ENCODE results near the gene UTY.

Gene UTY

DNA sequence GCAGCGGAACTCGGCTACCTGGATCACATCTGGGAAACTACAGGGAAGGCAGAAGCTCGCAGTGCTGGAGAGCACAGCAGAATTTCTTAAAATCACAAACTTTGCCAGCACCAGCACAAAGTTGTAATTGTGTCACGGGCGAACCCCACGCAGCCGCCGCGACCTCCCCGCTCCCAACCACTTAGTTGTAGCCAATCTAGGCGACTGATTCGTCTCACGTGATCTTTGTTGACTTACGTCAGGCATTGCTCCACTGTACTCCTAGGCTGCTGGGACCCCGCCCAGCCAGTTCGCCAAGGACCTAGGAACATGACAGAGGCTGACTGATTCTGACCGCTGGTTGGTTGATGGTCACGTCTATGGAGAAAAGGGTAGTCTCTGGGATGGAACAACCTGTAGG is at the start of gene UTY:
Gene UTY (minus strand): TSS at position 206 of the 400 bp plus-strand sequence. CDS start 368 bp downstream, outside the sequence.
- Mint-ChIP-seq H3K4me3 (no peak within 1 kb of the TSS), H3K36me3 (ENCODE audit: low read depth) (no peaks in the 10 kb centered on the region), H3K4me1 (ENCODE audit: low read depth) (no peaks in the 10 kb centered on the region), H3K27ac (no peak within 1 kb of the TSS), H3K27me3 (no peaks in the 10 kb centered on the region), H3K9me3 (no peaks in the 10 kb centered on the region)
- no peak for DNase-seq

DNA sequence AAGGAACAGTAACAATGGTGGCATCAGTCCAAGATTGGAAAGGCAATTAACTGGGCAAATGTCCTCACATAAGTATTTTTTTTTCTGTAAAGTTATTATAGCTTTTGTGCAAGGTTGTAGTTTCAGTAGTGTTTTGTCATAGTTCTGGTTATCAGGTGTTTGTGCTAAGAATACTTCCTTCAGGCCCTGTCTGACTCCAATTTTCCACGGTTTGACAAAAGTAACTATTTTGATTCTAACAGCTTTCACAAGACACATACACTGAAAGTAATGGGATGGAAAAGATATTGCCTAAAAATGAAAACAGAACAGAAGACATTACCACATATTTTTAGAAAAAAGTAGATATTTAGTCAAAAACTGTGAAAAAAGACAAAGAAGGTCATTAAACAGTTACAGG is 40.6 kb upstream of the UTY start:
- DNase-seq, result no peak
- no peak overlapping the region for H3K27ac Mint-ChIP-seq
- H3K27me3 Mint-ChIP-seq, result no peaks in the 10 kb centered on the region
- H3K4me1 Mint-ChIP-seq (ENCODE audit: low read depth), result no peaks in the 10 kb centered on the region
- no peak overlapping the region for H3K4me3 Mint-ChIP-seq
- no peaks in the 10 kb centered on the region for H3K9me3 Mint-ChIP-seq
- no peaks in the 10 kb centered on the region for H3K36me3 Mint-ChIP-seq (ENCODE audit: low read depth)

DNA sequence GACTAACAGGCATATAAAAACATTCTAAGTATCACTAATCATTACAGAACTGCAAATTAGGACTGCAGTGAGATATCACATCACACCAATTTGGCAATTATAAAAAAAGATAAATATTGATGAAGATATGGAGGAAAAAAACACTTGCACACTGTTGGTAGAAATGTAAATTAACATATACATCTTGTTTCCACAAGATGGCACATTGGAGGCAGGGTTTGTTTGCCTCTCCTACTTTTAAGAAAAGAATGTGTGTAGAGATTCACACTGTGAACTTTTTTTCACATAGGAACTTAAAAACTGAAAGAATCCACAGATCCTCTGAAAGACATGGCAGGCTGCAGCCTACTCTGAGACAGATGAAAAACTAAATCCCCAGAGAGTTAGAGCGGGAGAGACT is 21.4 kb upstream of the UTY start:
- Mint-ChIP-seq H3K36me3 (ENCODE audit: low read depth) (no peaks in the 10 kb centered on the region), H3K9me3 (no peaks in the 10 kb centered on the region), H3K4me1 (ENCODE audit: low read depth) (no peaks in the 10 kb centered on the region), H3K4me3 (no peak overlapping the region), H3K27ac (no peak overlapping the region), H3K27me3 (no peaks in the 10 kb centered on the region)
- DNase-seq, result no peak

DNA sequence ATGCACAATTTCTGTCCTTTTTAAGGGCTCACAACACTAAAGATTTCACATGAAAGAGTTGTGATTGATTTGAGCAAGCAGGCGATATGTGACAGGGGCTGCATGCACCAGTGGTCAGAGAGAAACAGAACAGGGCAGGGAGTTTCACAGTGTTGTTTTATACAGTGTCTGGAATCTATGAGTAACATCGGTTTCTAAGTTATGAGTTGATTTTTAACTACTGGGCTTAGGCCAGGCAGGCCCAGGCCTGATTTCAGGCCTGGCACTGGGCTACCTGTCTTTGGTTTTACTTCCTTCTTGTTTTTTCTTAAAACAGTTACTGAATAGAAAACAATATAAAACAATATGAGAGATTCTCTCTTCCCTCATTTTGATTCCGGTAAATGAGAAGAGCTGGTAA is 13.9 kb upstream of the UTY start:
- no peak for DNase-seq
- H3K36me3 Mint-ChIP-seq (ENCODE audit: low read depth), result no peaks in the 10 kb centered on the region
- H3K27me3 Mint-ChIP-seq, result no peaks in the 10 kb centered on the region
- H3K27ac Mint-ChIP-seq, result no peak overlapping the region
- H3K4me1 Mint-ChIP-seq (ENCODE audit: low read depth), result no peaks in the 10 kb centered on the region
- H3K4me3 Mint-ChIP-seq, result no peak overlapping the region
- no peaks in the 10 kb centered on the region for H3K9me3 Mint-ChIP-seq

DNA sequence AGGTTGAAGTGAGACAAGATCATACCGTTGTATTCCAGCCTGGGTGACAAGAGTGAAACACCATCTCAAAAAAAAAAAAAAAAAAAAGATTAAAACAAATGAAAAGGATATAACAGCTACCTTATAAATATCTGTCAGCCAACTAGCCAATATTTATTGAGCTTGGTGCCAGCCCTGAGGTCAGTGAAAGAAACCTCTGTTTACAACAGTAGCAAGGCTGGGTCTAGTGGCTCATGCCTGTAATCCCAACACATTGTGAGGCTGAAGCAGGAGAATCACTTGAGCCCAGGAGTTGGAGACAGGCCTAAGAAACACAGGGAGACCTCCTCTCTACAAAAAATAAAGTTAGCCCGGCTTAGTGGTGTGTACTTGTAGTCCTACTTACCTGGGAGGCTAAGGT is 12.6 kb upstream of the UTY start:
- H3K27me3 Mint-ChIP-seq, result no peaks in the 10 kb centered on the region
- no peaks in the 10 kb centered on the region for H3K36me3 Mint-ChIP-seq (ENCODE audit: low read depth)
- no peak overlapping the region for H3K4me3 Mint-ChIP-seq
- no peaks in the 10 kb centered on the region for H3K4me1 Mint-ChIP-seq (ENCODE audit: low read depth)
- H3K9me3 Mint-ChIP-seq, result no peaks in the 10 kb centered on the region
- no peak for DNase-seq
- no peak overlapping the region for H3K27ac Mint-ChIP-seq

DNA sequence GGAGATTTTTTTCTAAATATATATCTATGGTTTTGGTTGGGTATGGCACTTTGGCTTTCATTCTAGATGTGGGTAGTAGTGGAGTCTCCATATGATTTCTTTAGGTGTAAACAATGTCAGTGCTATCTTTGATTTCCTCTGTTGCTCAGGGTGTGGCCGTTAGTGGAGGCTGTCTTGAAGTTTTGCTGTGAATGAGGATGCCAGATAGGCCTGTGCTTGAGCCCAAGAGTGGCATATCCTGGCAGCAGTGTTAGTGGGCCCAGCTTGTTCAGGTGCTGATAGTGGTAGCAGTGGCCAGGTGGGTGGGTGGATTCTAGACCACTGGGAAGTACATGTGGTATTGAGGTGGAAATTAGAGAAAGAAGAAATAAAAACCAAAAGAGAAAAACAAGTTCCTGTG is 8.9 kb upstream of the UTY start:
- H3K4me3 Mint-ChIP-seq, result no peak overlapping the region
- no peak overlapping the region for H3K27ac Mint-ChIP-seq

DNA sequence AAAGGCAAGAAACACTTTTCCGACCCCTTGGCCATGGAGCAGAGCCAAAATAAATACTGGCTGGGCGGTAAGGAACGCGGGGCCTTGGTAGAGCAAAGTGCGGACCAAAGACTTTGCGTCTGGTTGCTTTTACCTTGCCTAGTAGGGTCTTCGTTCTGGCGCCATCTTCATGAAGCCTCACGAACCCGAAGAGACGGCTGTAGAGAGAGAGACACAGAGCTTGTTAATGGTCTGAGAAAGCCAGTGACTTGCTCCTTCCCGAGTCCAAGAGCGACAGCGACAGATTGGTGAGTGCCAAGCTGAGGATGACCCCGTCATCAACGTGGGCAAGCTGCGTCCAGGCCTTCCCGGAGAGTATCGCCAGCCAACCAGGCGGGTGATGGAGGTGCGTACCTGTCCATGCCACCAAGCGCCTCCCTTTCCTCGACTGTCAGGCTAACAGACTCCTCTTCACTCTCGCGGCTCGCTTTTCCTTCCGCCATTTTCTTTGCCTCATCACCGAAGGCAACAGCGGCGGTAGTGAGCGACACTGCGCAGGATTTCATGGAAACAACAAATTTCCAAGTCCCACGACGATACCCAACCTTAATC is 617 bp downstream of the UTY start:
- Mint-ChIP-seq H3K9me3 (no peaks in the 10 kb centered on the region), H3K36me3 (ENCODE audit: low read depth) (no peaks in the 10 kb centered on the region)
- DNase-seq, result no peak

More for the DNA sequence above, 8.9 kb upstream of the UTY start:
- no peak for DNase-seq
- no peaks in the 10 kb centered on the region for H3K36me3 Mint-ChIP-seq (ENCODE audit: low read depth)
- H3K27me3 Mint-ChIP-seq, result no peaks in the 10 kb centered on the region
- no peaks in the 10 kb centered on the region for H3K9me3 Mint-ChIP-seq
- no peaks in the 10 kb centered on the region for H3K4me1 Mint-ChIP-seq (ENCODE audit: low read depth)

DNA sequence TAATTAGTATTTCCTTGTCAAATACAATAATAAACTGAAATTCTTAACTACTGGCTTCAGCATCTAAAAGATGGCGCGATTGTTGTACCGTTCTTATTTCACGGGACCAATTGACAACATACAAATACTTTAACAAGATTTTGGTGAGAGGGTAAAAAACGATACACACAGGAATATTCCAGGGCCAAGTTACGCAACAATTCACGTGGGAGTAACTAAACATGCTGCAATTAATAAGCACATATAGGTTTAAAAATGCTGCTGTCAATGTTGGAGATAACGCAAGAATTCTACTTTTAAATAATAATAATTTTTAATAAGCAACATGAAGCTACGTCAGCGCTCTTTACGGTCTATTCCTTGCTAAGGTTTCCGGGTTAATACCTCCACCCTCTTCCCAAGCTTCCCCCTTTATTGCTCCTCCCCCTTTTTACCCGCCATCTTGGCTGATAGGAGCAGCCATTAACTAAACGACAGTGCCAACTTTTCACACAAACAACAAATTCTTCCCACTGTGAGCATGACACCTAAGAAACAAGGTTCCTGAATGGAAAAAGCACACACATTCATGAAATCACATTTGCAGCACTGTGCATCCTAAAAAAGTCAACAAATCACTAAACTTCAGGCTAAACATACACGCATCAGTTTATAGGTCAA is 1.6 kb downstream of the UTY start:
- Mint-ChIP-seq H3K27ac (no peak overlapping the region), H3K9me3 (no peaks in the 10 kb centered on the region), H3K27me3 (no peaks in the 10 kb centered on the region), H3K4me1 (ENCODE audit: low read depth) (no peaks in the 10 kb centered on the region), H3K4me3 (no peak overlapping the region), H3K36me3 (ENCODE audit: low read depth) (no peaks in the 10 kb centered on the region)
- no peak for DNase-seq

More for the DNA sequence above, 617 bp downstream of the UTY start:
- Mint-ChIP-seq H3K4me3 (no peak overlapping the region), H3K4me1 (ENCODE audit: low read depth) (no peaks in the 10 kb centered on the region), H3K27me3 (no peaks in the 10 kb centered on the region), H3K27ac (no peak overlapping the region)

DNA sequence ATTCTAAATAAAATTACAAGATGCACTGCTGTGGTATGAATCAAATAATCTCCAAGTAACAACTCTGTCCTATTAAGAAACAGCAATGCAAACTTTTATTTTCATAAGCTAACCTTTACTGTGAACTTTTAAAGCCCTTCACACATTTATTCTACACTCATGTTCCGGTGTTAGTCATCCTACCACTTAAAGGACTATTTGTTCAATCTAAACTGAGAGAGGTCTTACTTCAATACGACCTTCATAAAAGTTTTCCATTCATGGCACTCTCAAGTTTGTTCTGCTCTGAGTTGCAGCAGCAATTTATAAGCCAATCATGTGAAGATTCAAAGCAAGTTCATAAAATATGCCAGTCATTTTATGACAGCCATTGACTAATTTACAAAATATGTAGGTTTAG is 4.8 kb downstream of the UTY start:
- no peak for DNase-seq
- no peaks in the 10 kb centered on the region for H3K9me3 Mint-ChIP-seq
- no peaks in the 10 kb centered on the region for H3K4me1 Mint-ChIP-seq (ENCODE audit: low read depth)
- H3K36me3 Mint-ChIP-seq (ENCODE audit: low read depth), result no peaks in the 10 kb centered on the region
- H3K27ac Mint-ChIP-seq, result no peak overlapping the region
- H3K27me3 Mint-ChIP-seq, result no peaks in the 10 kb centered on the region
- no peak overlapping the region for H3K4me3 Mint-ChIP-seq

DNA sequence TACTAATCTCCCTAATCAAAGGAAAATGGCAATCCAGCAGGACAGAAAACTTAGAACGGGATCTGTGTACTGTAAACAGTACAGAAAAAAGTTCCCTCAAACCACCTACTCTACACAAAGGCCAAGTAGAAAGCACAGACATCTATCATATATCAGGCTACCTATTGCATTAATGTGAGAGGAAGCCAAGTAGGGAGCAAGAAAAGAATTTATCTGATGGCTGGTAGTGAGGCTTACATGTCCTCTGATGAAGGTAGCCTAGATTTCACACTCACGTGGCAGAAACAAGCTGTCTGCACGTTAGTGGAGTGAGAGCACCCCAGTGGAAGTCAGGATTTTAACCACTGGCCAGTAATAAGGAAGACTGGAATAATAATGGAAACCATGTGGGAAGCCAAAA is 28.3 kb downstream of the UTY start:
- Mint-ChIP-seq H3K36me3 (ENCODE audit: low read depth) (no peaks in the 10 kb centered on the region), H3K27ac (no peak overlapping the region), H3K9me3 (no peaks in the 10 kb centered on the region), H3K27me3 (no peaks in the 10 kb centered on the region), H3K4me3 (no peak overlapping the region), H3K4me1 (ENCODE audit: low read depth) (no peaks in the 10 kb centered on the region)
- no peak for DNase-seq

DNA sequence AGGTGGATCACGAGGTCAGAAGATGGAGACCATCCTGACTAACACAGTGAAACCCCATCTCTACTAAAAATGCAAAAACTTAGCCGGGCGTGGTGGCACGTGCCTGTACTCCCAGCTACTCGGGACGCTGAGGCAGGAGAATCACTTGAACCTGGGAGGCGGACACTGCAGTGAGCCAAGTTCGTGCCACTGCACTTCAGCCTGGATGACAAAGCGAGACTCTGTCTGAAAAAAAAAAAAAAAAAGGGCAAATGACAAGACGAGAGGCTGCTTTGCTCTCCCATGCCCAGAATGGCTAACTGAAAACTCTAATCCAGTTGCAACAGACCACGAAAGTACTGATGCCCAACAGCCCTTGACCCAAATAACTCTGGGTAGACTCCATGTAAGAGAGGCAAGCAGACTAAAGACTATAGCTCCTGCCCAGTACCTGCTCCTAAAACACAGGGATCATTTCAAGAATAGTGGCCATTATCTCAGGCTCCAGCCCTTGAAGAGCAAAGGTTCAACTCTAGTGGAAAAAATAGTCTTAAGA is 29.2 kb downstream of the UTY start:
- Mint-ChIP-seq H3K4me1 (ENCODE audit: low read depth) (no peaks in the 10 kb centered on the region), H3K27ac (no peak overlapping the region), H3K9me3 (no peaks in the 10 kb centered on the region), H3K36me3 (ENCODE audit: low read depth) (no peaks in the 10 kb centered on the region), H3K27me3 (no peaks in the 10 kb centered on the region), H3K4me3 (no peak overlapping the region)
- no peak for DNase-seq

DNA sequence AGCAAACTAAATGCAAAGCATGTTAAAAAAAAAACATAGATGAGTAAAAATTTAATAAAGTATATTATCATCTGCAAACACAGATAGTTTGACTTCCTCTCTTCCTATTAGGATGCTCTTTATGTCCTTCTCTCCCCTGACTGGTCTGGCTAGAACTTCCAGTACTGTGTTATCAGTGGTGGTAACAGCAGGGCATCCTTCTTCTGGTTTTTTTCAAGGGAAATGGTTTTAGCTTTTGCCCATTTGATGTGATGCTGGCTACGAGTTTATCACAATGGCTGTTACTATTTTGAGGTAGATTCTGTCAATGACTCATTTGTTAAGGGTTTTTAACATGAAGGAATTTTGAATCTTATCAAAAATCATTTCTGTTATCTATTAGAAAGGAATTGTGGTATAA is 34.3 kb downstream of the UTY start:
- no peak for DNase-seq
- Mint-ChIP-seq H3K4me1 (ENCODE audit: low read depth) (no peaks in the 10 kb centered on the region), H3K4me3 (no peak overlapping the region), H3K9me3 (no peaks in the 10 kb centered on the region), H3K27ac (no peak overlapping the region), H3K36me3 (ENCODE audit: low read depth) (no peaks in the 10 kb centered on the region), H3K27me3 (no peaks in the 10 kb centered on the region)

DNA sequence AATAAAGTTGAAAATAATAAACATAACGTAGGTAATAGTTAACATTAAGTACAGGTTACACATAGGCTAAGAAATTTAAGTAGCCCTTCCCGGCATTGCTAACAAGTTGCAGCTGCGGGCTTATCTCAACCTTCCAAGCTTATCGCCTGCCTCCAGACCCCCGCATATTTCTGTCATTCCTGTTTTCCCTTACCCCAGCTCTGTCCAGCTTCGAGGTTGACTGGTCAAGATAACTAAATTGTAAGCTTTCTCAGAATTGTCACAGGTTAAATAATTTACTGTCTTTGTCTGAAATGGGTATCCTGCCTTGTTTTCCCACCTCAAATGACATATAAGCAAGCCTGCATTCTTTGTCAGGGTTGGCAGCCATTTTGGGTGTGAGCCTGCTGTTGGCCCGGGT is 36.7 kb downstream of the UTY start:
- Mint-ChIP-seq H3K36me3 (ENCODE audit: low read depth) (no peaks in the 10 kb centered on the region), H3K9me3 (no peaks in the 10 kb centered on the region), H3K4me1 (ENCODE audit: low read depth) (no peaks in the 10 kb centered on the region), H3K27ac (no peak overlapping the region), H3K4me3 (no peak overlapping the region), H3K27me3 (no peaks in the 10 kb centered on the region)
- no peak for DNase-seq

DNA sequence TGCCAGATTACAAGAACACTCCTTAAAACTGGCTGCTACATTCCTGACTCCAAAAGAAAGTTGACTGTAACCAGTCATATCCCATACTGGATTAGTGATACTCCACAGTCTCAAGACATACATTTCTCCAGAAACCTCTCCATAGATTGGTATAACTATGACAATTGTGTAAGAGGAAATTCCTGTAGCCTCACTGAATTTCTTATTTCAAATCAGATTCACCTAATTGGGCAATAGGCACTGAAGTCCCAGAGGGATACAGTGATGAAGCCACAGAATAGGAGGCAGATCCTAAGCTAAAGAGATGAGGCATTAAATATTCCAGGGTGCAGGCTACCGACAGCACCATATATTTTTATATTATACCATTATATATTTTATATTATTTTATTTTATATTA is 39.0 kb downstream of the UTY start:
- no peak for DNase-seq
- Mint-ChIP-seq H3K27ac (no peak overlapping the region), H3K36me3 (ENCODE audit: low read depth) (no peaks in the 10 kb centered on the region), H3K27me3 (no peaks in the 10 kb centered on the region), H3K4me1 (ENCODE audit: low read depth) (no peaks in the 10 kb centered on the region), H3K9me3 (no peaks in the 10 kb centered on the region), H3K4me3 (no peak overlapping the region)

DNA sequence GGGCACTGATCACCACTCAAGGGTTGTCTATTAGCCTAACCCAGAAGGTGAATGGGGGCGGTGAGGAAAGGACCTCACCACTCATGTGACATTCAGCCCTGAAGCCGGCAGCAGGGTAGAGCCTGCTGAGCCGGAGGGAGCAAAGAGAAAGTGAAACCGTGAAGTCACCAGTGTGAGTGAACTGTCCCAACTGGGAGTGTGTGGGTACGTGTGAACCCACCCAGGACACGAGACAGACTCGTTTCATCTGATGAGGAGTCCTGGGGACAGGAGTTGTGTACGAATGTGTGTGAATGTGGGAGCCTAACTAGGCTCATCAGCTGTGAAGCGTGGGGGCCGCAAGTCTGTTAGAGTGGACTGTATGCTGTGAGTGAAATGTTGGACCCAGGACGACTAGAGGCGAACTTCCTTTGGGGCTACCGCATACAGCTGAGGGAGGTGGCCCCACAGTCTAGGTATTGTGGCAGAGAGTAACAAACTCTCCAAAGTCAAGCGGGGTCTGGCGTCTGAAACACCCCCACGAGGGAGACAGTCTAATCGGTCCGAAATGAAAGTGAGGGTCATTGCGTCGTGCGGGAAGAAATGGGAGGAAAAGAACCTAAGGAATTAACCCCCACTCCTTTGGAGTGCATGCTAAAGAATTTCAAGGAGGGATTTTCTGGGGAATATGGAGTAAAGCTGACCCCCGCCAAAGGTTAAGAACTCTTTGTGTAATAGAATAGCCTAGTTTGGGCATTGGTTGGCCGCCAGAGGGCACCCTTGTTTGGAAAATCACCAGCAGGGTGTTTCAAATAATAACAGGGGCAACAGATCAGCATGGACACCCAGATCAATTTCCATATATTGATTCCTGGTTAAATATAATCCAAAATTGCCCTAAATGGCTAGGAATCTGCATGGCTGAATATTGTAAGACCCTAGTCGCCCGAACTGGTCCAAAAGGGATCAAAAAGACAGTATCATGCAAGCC is 43.6 kb downstream of the UTY start:
- Mint-ChIP-seq H3K36me3 (ENCODE audit: low read depth) (no peaks in the 10 kb centered on the region), H3K27me3 (no peaks in the 10 kb centered on the region), H3K4me1 (ENCODE audit: low read depth) (no peaks in the 10 kb centered on the region), H3K4me3 (no peak overlapping the region), H3K27ac (no peak overlapping the region), H3K9me3 (no peaks in the 10 kb centered on the region)
- no peak for DNase-seq

Data from activated T-cell treated with anti-CD3 and anti-CD28 coated beads, Interleukin-2, amount 50 U/mL, for 24 hours (primary cell).